GM18951 (cell line): Measurements from ENCODE around the gene RNF213.
"Not testable (repeated sequence)": the region's sequence is repeated elsewhere in the genome, so short reads cannot be mapped to it uniquely, and the experiment has no call there.

Experiments
- POLR2A ChIP-seq: IDR thresholded peaks from 4 replicates; pipeline ENCODE4 v1.6.1; 2011; ENCODE audit warnings: mild to moderate bottlenecking; ENCODE audit not compliant: insufficient read length, insufficient read depth; ENCODE audit errors: extremely low read depth
- in situ Hi-C: fragments of 300-500 bp; cut with MboI; formaldehyde crosslinking; loops from one replicate; pipeline ENCODE4 v1.12.0; 2022; ENCODE audit warnings: low sequenced_read_pairs, mixed read lengths, inconsistent platforms; ENCODE audit not compliant: unreplicated experiment

The RNF213 gene

GRCh38 chr17:80312621-80313135 is 52.0 kb downstream of the RNF213 start:
- TF ChIP-seq POLR2A = peak; percentile 8
- in situ Hi-C loops = no loop called here

- in situ Hi-C loops = no loop called here
- TF ChIP-seq POLR2A = peak; percentile 7
Measured at GRCh38 chr17:80313160-80313829, 52.6 kb downstream of the RNF213 start.

- in situ Hi-C loops = not testable (repeated sequence)
Measured at GRCh38 chr17:80313946-80314345, 53.3 kb downstream of the RNF213 start.

GRCh38 chr17:80315517-80316182 is 55.0 kb downstream of the RNF213 start:
- no peak for TF ChIP-seq POLR2A
- in situ Hi-C loops = no loop called here

GRCh38 chr17:80316431-80316830 is 55.8 kb downstream of the RNF213 start:
- in situ Hi-C loops = no loop called here
- TF ChIP-seq POLR2A = no peak

- in situ Hi-C loops = no loop called here
- no peak for TF ChIP-seq POLR2A
Measured at GRCh38 chr17:80316927-80317705, 56.5 kb downstream of the RNF213 start.

- in situ Hi-C loops = no loop called here
- TF ChIP-seq POLR2A = no peak
Measured at GRCh38 chr17:80317706-80317980, 57.0 kb downstream of the RNF213 start.

- in situ Hi-C loops = no loop called here
- no peak for TF ChIP-seq POLR2A
Measured at GRCh38 chr17:80318166-80318565, 57.5 kb downstream of the RNF213 start.

GRCh38 chr17:80319262-80319998 is 58.8 kb downstream of the RNF213 start:
- in situ Hi-C loops = no loop called here
- no peak for TF ChIP-seq POLR2A

- no peak for TF ChIP-seq POLR2A
- in situ Hi-C loops = no loop called here
Measured at GRCh38 chr17:80319999-80320344, 59.3 kb downstream of the RNF213 start.

- in situ Hi-C loops = no loop called here
- TF ChIP-seq POLR2A = no peak
Measured at GRCh38 chr17:80320496-80320895, 59.8 kb downstream of the RNF213 start.

- in situ Hi-C loops = no loop called here
- TF ChIP-seq POLR2A = no peak
Measured at GRCh38 chr17:80322864-80323263, 62.2 kb downstream of the RNF213 start.

- in situ Hi-C loops = no loop called here
- no peak for TF ChIP-seq POLR2A
Measured at GRCh38 chr17:80323982-80324381, 63.3 kb downstream of the RNF213 start.
